Islet precursor cell (in vitro differentiated cells): ENCODE measurements around the gene MLC1.

Source experiments
- DNase-seq: peaks from one replicate; pipeline ENCODE4 v3.0.0-alpha.2; 2018

MLC1 gene

DNA sequence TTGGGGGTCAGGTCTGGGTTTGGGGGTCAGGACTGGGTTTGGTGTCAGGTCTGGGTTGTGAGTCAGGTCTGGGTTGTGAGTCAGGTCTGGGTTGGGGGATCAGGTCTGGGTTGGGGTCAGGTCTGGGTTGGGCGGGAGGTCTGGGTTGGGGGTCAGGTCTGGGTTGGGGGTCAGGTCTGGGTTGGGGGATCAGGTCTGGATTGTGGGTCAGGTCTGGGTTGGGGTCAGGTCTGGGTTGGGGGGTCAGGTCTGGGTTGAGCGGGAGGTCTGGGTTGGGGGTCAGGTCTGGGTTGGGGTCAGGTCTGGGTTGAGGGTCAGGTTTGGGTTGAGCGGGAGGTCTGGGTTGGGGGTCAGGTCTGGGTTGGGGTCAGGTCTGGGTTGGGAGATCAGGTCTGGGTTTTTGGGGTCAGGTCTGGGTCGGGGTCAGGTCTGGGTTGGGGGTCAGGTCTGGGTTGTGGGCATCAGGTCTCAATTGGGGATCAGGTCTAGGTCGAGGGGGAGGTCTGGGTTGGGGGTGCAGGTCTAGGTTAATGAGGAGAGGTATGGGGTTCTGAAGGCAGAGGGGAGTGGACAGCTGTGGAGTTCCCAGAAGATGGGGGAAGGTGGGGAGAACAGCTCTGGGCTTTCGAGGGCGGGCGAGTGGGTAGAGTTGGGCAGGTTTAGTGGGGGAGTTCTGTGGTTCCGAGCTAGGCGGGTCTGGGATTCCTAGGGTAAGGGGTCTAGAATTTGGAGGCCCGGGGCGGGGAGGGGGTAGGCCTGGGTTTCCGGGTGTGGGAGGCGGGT lies 27.8 kb downstream of the MLC1 start:
- DNase-seq: no peak

DNA sequence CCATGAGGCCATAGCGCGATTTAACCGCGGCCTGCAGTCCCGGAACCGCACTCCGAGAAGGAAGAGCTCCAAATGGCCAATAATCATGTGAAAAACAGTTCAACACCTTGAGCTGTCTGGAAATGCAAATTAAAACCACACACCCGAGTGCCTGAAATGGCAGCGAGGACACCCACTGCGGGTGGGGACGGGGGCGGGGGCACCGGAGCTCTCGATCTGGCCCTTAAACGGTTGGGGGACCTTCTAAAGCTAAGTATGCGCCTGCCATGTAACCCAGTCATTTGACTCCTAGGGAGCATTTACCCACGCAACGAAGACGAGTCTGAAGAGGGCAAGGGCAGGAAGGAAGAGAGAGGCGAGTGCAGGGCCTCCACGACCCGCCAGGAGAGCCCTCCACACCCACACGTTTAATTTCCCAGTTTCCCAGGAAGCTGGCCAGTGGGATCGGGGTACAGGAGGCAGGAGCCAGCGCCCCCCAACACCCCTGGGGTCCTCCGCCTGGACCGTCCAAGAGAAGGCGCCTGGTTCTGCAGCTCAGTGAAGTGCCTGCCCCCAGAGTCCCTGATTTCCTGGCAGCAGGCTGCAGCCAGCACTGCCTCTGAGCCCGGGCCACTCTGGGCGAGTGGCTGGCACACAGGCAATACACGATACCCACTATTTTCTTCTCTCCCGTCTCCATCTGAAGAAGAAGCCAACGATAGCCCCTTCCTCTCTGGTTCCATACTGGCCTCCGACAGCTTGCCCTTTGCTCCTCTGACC lies 28.8 kb downstream of the MLC1 start:
- no peak for DNase-seq

DNA sequence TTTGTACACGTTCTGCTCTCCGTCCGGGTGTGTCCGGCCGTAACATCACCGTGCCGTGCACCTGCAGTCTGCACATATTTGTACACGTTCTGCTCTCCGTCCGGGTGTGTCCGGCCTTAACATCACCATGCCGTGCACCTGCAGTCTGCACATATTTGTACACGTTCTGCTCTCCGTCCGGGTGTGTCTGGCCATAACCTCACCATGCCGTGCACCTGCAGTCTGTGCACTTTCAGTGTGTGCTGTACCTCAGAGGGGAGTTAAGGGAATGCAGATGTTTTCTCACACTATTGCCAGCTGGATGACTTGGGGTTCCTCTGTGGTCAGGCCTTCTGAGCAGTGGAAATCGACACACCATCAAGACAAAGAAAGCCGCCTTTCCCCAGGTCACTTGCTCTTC lies 31.4 kb downstream of the MLC1 start:
- DNase-seq: no peak

DNA sequence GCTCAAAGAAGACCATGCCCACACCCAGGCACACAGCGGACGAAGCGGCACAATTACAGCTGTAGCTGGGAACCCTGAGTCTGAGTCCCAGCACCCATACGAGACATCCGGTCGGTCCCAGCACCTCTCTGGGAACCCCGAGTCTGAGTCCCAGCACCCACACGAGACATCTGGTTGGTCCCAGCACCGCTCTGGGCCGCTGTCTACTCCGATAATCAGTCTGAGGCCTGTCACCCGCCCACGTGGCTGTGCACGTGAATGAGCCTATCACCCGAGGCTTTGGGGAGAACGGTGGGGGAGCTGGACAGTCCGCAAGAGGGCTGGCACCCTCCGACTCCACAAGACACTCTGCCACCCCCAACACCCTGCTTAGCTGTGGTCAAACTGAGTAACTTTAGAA lies 33.3 kb downstream of the MLC1 start:
- no peak for DNase-seq

DNA sequence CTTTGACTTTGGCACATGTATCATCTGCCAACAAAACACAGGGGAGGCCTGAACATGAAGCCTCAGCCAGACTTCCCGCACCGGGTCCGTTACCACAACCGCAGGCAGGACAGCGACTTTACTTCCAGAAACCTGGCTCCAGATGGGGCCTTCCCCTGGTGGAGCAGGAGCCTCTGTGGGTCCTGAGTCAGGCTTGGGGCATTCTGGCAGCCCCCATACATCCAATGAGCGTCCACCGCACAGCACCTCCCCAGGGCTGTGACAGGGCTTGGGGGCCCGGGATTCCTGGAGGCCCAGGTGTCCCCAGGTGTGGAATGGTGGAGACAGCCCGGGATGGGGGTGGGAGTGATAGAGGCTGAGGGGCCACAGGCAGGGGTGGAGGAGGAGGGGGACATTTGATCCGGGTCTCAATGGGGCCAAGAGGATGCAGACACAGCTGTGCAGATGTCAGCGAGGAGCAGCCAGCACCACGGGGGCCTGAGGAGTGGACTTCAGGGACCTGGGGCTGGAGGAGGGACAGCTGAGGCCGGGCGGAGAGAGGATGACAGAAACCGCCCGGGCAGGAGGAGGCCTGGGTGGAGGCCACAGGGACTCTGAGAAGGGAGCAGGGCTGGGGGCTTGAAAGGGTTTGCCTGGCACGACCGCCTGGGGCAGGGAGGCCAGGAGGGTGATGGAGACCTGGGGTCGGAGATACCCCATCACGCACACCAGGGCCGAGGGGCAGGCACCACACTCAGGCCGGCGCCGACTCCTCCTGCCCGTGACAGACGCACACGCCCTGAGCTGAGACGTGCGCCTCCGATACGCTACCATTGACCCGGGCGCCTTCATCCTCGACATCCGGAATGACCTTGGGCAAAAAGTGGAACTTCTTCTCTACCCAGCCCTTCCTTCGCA lies 35.7 kb downstream of the MLC1 start:
- DNase-seq: no peak

DNA sequence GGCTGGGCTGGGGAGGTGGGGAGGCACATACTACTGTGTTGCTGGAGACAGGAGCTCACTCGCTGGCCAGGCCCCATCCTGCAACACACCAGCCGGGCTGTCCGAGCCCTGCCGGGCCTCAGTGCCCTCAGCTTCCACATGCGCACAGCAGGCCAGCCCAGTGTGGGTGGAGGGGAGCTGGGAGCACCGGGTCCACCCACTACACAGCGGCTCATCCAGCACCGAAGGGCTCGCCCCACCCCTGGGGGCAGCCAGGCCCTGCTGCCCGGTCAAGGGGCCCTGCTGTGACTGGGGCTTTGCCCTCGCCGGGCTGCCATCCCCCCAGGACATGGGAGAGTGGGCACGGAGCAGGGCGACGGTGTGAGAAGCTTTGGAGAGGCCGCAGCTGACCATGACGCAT lies 36.4 kb downstream of the MLC1 start:
- DNase-seq: no peak

DNA sequence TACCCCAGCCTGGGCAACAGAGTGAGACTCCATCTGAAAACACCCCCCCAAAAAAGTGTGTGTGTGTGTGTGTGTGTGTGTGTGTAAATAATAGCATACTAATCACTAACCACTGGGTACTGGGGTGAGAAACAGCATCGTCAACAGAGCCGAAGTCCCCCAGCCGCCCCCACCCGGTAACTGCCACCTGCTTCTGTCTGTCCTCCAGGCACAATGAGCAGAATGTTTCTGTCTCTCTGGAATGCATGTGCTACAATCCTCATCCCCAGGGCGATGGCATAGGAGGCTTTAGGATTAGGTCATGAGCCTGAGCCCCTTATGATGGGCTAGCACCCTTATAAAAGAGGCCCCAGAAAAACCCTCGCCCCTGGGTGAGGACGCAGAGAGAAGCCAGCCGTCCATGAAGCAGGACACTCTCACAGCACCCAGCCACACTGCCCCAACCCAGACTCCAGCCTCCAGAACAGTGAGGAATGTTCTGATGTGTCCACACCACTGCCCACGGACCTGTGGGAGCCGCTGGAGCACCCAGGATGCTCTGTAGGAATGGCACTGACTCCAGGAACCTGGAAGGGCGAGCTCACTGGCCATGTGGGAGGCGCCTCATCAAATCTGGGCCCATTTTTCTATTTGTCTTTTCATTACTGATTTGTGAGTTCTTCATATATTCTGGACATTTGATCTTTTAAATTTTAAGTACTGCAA lies 37.0 kb downstream of the MLC1 start:
- no peak for DNase-seq

DNA sequence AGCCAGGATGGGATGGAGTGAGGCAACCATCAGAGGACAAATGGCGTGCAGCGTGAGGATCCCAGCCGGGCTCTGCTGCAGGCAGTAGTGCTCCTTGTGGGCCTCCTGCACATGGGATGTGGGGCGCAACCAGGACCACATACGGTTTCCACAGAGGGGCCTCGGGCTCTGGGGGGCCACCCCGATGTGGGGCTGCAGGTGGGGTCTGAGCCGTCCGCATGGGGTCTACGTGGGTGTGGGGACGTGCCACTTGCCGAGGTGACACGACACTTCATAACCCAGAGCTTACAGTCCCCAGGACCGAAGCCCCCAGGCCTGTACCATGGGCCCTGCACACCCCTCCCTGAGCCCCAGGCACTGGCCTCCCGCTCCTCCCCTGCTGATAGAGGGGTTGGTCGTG lies 37.9 kb downstream of the MLC1 start:
- DNase-seq: no peak

DNA sequence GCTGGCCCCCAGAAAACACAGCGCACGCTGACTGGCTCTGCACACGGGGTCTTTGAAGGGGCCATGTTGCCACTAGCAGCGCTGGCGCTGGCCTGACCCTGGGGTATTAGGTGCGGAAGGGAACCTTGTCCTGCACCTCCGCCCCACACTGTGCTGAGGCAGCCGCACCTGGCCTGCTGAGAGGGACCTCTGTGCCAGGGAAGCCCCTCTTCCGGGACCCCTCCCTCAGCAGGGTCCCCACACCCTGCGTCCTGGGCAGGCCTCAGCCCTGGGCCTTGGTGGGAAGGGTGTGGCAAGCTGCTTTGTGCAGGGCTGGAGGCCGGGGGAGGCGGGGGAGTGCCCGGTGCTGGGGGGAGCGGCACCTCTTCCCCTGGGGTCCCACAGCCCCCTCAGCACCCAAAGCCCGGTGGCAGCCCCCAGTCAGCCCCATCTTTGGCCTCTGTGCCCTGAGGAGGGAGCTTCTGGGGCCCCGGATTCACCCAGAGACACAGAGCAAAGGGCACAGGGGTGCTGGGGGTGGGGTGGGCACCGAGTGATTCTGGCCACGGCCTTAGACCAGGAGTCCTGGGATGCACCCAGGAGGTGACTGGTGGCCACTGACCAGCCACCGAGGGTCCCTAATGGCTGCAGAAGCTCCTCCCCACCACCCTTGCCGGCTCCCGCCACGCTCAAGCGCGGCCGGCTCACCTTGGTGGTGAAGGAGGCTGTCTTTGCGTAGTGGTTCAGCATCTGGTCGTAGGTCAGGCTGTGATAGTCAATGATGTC lies 38.6 kb downstream of the MLC1 start:
- no peak for DNase-seq

DNA sequence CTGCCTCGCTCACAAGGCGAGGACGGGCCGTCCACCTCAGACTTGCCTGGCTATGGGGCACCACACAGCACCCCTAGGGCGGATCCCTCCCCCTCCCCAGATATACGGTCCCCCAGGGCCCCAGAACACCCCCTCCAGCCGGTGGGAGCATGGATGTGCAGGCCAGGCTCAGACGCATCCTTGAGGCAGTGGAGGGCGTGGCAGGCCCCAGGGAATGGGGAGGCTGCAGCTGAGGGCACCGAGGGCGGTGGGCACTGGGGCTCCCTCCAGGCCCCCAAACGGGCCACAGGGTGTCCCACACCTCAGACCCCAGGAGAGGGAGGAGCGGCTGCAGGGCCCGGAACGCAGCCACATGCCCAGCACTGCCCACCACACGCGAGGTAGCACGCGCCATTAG lies 39.2 kb downstream of the MLC1 start:
- DNase-seq: no peak

DNA sequence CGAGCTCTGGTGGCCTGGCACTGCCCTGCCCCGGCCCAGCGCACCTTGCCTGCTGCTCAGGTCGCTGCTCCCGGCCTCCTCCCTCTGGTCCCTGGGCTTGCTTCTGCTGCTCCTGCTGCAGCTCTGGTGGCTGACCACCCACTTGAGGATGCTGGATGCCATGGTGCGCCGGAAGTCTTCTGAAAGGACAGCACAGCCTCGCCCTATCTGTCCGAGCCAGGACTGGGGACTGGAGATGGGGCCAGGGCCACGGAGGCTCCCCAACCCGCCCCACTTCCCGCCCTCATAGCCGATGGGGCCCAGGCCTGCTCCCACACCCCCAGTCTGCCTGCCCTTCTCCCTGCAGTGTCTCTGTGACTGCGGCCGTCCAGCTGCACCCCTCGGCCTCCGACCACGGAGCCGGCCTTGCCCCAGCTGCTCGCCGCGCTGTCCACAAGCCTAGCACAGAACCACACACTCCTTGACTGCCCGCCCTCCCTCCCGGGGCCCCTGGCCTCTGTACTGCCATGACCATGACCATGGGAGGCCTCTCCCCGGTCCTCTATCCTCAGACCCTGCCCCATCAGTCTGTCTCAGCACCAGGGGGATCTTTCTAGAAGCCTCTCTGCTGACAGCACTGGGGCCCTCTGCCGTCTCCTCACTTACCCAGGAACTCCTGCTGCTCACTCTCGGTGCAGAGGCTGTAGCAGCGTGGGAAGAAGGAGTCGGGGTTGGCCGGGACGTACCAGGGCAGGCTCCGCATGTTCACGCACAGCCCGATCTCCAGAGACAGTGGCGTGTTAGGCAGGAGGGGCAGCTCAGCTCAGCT lies 39.8 kb downstream of the MLC1 start:
- no peak for DNase-seq

DNA sequence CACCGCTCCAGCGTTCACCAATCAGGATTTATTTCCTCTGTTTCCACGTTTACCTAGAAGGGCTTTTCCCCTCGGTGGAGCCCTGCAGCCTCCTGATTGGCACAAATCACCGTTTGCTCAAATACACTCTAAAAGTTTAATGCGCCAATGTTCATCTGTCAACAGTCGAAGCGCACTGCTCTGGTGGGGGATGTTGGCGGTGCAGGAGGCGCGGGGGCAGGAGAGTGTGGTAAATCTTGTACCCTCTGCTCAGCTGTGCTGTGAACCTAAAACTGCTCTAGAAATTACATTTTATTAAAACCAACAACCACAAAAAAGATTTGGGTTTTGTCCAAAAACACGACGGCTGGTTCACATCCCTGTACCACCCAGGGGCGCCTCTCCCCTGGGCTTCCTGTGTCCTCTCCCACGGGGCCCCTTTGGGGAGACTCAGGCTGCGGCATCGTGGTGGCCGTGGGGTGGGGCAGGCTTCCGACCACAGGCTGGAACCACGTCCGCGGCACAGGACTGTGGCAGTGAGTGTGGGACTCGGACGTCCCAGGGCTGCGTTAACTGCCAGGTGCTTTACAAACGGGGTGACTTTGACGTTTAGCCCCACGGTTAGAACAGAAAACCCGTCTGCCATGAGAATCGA lies 40.6 kb downstream of the MLC1 start:
- no peak for DNase-seq

DNA sequence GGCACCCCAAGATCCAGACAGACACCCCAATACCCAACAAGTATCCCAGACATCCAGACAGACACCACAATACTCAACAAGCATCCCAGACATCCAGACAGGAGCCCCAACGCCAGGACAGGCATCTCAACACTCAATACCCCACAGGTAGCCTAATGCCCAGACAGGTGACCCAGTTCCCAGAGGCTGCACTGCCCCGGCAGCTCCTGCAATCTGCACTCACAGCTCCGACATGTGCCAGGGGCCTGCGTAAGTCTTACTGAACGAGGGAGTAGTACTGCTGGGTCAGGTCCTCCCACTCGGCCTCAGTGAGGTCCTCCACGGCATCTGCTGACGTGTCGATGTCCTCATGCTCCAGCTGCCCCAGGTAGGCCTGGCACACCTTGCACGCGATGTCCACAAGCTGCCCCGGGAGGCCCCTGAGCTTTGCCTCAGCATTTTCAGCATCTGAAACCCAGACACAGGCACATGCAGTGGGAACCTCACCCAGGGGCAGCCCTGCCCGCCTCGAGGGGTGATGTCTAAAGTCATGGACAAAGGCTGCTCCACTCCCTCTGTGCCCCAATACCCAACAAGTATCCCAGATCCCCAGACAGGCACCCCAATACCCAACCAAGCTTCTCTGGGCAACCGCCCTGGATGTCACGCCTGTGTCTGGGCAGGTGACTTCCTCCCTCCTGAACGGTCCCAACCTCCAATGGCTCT lies 43.7 kb downstream of the MLC1 start:
- DNase-seq: no peak

DNA sequence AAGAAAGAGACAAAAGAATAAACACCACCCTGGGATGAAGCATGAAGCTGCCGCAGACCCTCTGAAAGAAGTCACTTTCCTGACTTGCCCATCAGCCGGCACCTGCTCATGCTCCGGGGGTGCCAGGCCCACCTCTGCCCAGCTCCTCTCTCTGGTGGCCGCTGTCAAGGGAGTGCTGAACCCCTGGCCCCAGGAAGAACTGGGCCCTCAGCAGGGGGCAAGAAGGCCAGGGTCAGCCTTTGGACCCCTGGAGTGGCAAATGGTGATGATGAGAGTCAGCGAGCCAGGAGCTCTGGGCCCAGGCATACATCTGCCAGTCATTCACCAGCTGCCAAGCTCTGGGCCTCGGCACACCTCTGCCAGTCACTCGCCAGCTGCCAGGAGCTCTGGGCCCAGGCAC lies 44.5 kb downstream of the MLC1 start:
- DNase-seq: no peak

DNA sequence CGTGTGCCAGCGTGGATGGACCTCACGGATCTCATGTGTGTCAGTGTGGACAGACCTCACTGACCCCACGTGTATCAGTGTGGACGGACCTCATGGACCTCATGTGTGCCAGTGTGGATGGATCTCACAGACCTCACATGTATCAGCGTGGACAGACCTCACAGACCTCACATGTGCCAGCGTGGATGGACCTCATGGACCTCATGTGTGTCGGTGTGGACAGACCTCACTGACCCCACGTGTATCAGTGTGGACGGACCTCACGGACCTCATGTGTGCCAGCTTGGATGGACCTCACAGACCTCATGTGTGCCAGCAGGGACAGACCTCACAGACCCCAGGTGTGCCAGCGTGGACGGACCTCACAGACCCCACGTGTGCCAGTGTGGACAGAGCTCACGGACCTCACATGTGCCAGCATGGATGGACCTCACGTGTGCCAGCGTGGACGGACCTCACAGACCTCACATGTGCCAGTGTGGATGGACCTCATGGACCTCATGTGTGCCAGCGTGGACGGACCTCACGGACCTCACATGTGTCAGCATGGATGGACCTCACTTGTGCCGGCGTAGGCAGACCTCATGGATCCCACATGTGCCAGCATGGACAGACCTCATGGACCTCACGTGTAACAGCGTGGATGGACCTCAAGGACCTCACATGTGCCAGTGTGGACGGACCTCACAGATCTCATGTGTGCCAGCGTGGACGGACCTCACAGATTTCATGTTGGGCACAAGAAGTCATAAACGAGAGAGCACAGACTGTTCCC lies 45.4 kb downstream of the MLC1 start:
- DNase-seq: no peak

DNA sequence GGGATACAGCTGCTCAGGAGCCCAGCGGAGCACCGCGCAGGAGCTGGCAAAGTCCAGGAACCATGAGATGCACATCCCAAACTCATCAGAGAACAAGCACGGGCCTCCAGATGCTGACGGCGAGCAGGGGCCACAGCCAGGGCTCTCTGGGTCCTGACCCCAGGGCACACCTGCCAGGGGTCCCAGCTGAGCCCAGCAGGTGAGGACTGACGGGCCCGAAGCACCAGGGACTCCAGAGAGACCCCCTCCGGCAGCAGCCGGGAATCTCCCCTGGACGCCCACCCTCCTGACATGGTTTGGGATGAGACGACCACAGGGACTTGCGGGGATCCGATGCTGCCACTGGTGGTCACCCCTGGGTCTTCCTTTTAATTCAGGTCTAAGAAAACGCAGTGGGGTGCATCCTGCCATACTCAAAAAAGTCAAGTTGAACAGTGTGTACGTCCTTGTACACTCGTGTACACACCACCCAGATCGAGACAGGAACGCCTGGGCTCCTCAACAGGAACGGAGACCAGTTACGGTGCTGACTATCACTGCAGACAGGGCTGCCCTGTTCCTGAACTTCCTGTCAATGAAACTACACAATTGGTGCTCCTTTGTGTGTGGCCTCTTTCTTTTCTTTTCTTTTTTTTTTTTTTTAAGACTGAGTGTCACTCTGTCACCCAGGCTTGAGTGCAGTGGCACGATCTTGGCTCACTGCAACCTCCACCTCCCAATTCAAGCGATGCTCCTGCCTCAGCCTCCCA lies 49.1 kb downstream of the MLC1 start:
- DNase-seq: peak; percentile 48

DNA sequence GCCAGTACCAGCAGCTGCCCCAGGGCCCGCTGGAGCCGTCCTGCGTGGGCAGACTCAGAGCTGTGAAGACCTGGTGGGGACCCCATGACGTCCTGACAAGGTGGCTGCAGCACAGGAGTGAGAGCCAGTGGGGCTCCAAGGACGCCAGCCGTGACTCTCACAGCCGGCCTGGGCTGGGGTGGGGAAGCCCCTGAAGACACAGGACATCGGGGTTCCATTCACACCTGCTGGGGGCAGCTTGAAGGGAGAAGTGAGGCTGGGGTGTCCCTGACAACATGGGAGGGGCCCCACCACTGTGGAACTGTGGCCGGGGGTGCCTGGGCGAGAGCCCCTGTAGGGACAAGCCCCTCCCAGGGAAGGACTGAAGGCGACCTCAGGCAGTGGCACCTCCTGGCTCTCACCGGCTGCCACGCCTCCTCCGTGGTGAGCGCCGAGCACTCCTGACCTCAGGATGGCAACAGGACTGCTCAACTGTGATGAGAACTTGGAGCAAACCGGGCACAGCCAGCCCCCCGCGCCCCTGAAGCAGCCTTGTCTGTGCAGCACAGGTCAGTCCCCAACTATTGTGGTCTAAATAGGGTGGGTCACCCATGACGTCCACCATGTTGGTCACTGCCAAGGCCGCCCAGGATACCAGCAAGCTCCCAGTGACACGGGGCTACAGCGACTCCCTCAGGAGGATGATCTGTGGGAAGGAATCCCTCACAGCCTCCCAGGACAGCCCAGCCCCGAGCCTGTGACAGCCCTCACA lies 49.9 kb downstream of the MLC1 start:
- no peak for DNase-seq
